Choroid plexus epithelial cell (primary cell): Measurements from ENCODE around the gene TLX1.

ENCODE experiments used
- DNase-seq: peaks from one replicate; pipeline ENCODE4 v3.0.0-alpha.2; 2010; ENCODE audit warnings: low read depth
- H3K4me3 ChIP-seq: 2 replicates; pipeline ENCODE4 v1.5.1; 2011; ENCODE audit warnings: low read depth, mild to moderate bottlenecking, control low read depth, low read length, moderate library complexity
- CTCF ChIP-seq: conservative IDR thresholded peaks from 2 replicates; pipeline ENCODE4 v1.5.1; 2011; ENCODE audit warnings: low read depth, mild to moderate bottlenecking, control low read depth, inconsistent platforms, low read length, moderate library complexity

TLX1 gene

DNA sequence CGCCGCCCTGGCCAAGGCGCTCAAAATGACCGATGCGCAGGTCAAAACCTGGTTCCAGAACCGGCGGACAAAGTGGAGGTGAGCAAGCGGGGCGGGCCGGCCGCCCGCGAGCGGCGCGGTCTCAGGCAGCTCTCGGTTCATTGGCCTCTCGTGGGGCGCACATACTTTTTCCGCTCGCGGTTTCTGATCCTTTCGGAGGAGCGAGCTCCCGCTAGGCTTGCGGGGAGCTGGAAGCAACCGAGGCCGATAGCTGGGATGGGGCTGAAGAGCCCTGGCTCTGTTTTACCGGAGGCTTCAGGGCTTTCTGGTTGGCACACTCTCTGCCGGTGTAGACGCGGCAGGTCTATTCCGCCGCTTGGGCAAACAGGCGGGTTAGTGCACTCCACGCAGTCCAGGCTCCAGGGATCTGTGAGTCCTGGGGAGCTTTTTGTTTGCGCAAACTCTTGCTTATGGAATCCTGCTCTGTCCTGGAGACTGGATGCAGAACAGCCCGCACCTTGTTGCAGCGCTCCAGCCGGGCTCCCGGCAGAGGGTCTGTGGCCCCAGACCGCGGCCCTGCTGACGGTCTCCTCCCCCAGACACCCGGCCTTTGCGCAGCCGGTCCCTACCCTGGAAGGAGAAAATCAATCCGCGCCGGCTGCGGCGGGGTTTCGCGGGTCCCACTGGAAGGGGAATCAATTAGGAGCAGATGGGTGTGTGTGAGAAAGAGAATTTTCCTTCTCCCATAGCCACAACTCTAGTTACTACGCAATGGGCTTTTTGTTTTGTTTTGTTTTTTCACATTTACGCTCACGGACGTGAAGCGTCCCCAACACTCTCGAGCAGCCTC is 3.4 kb downstream of the TLX1 start:
- TF ChIP-seq CTCF, result no peak
- no peak for DNase-seq
- H3K4me3 ChIP-seq, result no peak overlapping the region

- TF ChIP-seq CTCF, result no peak
- DNase-seq, result no peak
- H3K4me3 ChIP-seq, result no peak overlapping the region
Measured at GRCh38 chr10:101135141-101136006, 4.3 kb downstream of the TLX1 start.

DNA sequence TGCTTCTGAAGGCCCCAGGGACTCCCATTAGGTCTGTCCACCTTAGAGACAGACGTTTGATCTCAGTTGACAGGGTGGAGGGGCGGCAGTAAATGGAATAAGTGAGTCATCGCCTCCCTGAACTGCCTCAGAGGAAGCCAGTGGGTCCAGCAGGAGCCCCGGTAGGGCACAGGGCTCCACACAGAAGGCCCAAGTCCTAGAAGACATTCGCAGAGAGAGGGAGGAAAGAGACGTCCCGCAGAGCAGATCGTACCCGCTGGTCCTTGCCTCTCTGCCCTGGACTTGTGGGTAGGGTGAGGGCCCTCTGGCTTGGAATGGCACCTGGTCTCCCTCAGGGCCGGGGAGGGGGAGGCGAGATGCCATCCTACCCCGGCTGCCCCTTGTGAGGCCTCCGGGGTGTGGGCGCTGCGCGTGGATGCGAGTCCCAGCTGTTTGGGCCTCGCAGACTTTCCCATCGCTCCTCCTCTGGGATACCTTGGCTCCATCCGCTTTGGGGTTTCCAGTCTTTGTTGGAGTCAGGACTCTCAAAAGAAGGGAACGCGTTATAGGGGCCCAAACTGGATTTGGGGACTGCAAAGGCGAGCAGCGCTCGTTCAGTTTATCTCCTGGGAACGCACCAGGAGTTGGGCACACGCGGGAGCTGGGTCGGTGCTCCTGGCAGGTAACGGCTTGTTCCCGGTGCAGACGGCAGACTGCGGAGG is 5.1 kb downstream of the TLX1 start:
- TF ChIP-seq CTCF, result no peak
- no peak overlapping the region for H3K4me3 ChIP-seq
- DNase-seq, result no peak

DNA sequence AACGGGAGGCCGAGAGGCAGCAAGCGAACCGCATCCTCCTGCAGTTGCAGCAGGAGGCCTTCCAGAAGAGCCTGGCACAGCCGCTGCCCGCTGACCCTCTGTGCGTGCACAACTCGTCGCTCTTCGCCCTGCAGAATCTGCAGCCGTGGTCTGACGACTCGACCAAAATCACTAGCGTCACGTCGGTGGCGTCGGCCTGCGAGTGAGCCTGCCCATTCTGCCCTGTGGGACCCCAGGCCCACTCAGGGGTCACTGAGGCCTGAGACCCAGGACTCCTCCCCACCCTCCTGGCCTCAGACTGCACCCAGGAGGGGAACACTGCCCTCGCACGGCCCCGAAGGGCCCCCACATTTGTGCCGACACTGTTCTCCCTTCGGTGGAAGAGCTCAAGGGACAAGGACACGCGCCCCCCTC is 5.6 kb downstream of the TLX1 start:
- DNase-seq, result no peak
- TF ChIP-seq CTCF, result no peak
- H3K4me3 ChIP-seq, result no peak overlapping the region

DNA sequence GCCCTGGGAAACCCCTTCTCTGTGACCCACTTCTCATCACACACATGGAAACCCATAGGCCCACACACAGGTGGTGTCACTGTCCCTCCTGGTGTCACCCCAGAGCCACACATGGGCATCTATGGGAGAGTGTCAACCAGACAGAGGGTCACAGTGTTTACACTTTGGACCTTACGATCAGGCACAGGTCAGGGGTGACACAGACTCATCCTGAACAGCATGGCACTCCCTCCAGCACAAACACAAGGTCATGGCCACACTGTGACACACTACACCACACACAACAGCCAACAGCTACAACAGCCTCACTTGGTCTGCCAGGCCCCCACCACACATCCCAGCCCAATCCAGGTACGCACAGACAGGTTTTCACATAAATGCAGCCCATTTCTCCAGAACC is 6.2 kb downstream of the TLX1 start:
- H3K4me3 ChIP-seq, result no peak overlapping the region
- no peak for DNase-seq
- no peak for TF ChIP-seq CTCF

- no peak for TF ChIP-seq CTCF
- no peak overlapping the region for H3K4me3 ChIP-seq
- no peak for DNase-seq
Measured at GRCh38 chr10:101138788-101139420, 7.8 kb downstream of the TLX1 start.
